ENCODE measurements around the gene ADAMTSL3.

Gene ADAMTSL3

GRCh38 chr15:83653639-83654378 is at the start of gene ADAMTSL3:
ADAMTSL3 (plus strand) TSS chr15:83654123; CDS start chr15:83655762, 1,639 bp downstream.
- no peak for DNase-seq

DNA sequence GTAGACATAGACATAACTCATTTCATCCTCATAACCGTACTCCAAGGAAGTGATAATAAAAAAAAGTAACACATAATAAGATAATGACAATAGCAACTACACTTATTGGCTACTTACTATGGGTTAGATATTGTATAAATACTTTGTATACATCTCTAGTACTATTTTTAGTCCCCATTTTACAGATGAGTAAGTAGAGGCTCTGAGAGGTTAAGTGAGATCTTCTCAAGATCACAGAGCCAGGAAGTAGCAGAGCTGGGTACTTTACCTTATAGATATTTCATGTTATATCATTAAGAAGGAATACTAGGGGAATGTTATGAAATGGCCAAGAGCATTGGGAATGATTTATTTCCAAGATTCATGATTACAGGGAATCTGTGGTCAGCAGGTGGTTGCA is 49.4 kb upstream of the ADAMTSL3 start:
- no peak for DNase-seq

- DNase-seq: no peak
Measured at GRCh38 chr15:83605111-83605945, 48.6 kb upstream of the ADAMTSL3 start.

DNA sequence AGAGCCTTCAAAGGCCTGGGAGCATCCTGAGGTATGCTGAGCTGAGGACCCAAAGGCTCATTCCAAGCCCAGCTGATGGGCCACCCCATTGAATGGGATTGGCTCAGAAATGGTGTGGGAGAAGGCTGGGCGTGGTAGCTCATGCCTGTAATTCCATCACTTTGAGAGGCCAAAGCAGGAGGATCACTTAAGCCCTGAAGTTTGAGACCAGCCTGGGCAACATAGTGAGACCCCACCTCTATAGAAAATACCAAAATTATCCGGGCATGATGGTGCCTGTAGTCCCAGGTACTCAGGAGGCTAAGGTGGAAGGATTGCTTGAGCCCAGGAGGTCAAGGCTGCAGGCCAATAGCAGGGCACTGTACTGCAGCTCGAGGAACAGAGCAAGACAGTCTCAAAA is 43.8 kb upstream of the ADAMTSL3 start:
- DNase-seq: no peak

DNA sequence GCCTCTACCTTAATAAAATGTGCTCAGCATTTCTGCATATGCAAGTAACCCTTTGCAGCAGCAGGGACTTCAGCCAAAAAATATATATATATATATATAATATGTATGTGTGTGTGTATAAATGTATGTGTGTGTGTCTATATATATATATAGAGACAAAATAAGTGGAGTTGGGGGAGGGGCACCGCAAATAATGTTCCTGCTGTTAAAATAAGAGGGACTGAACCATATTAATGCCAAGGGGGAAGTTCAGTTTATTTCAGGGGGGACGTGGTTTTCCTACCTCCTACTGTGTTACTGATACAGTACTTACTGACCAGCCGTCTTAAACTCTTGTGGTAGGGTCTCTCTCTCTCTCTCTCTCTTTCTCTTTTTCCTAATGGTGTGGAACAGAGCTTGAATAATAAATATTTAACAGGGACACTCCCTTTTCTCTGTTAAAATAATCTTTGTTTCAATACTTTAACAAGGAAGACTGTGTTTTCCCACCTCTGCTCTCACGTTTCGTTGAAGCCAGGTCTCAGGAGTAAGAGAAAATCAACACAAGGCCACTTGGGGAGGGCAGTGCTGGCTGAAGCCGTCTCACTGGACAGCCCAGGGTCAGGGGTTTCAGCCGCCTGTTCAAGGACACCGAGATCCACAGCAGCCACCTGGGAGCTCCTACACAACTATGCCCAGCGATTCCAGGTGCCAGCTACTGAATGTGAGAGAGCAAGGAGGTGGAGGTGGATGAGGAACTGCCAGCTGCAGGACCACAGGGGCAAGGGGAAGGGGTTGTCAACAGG is 42.8 kb upstream of the ADAMTSL3 start:
- no peak for DNase-seq

DNA sequence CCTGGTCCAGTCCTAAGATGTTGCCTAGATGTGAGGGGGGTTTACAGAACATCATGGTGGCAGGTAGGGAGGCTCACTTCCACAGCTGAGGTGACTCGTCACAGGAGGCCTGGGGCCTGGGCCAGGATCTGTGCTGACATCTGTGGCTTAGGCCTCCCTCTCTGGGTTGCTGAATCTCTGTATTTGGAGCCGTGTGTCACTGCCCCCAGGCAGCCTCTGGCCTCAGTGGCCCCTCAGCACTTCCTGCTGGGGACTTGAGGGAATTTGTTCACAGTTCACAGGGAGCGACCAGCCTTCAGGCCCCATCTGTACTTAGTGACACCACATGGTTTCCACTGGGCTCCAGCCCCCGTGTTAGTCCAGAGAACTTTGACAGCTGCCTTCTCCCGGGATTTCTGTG is 41.7 kb upstream of the ADAMTSL3 start:
- DNase-seq: no peak

GRCh38 chr15:83612898-83613635 is 40.9 kb upstream of the ADAMTSL3 start:
- no peak for DNase-seq

DNA sequence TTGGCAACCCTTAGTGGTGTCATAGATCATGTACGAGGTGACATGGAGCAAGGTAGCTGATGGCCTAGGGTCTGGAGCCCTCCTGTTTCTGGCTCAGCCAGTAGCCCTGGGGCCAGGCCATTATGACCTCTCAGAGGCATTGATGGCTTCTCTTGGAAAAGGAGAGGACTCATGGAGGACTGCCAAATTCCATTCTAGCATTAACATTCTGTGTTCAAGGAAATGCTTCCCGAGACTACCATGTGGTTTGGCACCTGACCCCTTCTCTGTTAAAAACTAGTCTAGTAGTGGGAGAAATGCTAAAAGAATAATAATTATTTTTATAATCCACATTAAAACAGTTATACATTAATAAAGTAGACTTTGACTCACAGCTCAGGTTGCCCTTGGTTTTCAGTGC is 40.2 kb upstream of the ADAMTSL3 start:
- no peak for DNase-seq

- no peak for DNase-seq
Measured at GRCh38 chr15:83616840-83617239, 37.1 kb upstream of the ADAMTSL3 start.

DNA sequence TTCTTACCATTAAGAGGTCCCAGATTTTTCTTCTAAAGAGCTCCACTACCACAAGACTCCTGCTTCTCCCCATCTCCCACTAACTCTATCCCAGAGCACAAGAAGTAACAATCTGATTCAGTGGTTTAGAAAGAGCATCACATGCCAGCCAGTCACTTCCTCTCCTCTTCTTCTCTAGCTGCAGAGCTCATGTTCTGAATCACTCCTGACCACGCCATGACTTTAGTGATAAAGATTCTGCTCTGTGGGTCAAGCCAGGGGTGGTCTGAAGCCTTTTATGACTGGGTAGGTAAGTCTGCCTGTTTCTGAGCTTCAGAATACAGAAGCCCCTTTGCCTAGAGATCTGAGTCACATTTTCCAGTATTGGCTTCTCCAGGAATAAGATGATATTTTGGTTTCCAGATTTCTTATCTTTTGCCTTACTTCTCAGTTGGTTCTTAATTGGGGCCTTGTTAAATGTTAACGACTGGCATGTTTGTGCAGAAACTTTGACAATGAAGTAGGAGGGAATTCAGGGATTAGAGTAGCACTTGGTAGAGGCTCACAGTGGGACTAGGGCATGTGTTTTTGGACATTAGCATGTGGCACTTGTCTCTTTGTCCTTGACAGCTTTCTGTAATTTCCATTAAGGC is 27.6 kb upstream of the ADAMTSL3 start:
- DNase-seq: no peak

- no peak for DNase-seq
Measured at GRCh38 chr15:83631534-83631933, 22.4 kb upstream of the ADAMTSL3 start.

- DNase-seq: no peak
Measured at GRCh38 chr15:83643201-83643600, 10.7 kb upstream of the ADAMTSL3 start.

DNA sequence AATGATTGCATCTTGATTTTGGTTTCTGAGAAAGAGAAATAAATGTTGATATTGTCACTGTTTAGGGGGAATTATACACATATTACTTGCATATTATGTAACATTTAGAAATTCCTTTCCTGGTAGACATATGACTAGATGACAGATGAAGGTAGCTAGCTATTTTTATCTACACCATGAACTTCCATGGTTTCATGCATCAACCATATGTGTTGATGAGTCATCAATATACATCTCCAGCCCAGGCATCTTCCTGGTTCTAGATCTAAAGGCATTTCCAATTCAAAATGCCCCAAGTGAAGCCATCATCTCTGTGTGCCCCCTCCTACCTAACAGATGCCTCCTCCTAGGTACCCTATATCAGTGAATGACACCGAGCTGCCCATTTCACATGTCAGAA is 9.5 kb upstream of the ADAMTSL3 start:
- no peak for DNase-seq

DNA sequence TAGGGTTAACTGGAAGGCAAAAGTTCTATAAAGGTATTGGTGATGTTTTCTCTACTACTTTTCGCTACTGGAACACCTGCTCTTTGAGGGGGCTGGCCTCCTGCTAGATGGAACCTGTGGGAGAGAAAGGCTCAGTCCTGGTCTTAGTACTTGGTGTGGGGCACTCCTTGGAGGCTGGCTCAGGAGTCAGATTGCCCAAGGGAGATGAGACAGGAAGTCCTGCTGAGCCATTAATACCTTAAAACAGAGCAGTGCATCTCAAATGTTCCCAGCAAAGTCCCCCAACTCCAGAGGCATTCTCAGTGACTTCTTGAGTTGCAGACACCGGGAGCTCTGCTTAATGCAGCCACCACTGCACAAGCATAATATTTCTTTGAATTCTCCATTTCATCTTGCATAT is 3.1 kb upstream of the ADAMTSL3 start:
- no peak for DNase-seq

DNA sequence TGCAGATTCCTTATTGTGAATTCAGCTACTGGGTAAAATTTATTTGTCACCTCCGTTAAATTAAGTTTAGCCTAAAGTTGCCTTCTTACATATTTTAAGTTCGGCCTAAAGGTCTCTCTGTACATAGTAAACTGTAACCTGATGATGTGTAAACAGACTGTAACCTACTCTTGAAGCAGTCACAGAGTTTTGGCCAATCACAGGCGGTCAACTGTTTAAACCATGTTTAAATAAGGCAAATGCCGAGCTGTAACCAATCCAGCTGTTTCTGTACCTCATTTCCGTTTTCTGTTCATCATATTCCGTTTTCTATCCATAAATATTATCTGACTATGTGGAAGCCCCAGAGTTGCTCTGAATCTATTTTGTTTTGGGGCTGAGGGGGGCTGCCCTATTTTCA is 2.4 kb upstream of the ADAMTSL3 start:
- no peak for DNase-seq

DNA sequence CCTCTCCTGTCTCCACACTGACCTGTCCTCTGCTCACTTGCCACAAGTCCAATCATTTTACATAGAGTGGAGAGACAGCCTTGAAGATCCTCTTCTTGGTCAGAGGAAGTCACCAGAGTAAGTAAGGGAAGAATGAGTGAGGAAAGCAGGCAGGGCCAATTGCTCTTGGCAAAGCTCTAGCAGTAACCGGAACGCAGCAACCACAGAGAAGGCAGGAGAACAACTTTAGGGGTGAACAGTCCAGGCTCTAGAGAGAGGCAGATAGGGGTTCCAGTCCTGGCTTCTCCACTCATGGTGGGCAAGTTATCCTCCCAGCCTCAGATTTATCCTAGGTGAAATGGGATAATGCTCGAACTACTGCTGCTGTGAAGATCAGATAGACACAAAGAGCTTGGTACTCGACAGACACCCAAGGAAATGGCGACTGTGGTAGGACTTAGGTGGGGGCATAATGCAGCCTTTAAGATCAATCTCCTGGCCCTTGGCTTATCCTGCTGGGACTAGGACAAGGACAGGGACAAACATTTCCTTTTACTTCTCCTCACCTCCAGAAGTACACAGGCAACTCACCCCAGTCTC is 1.2 kb upstream of the ADAMTSL3 start:
- DNase-seq: no peak

- DNase-seq: no peak
Measured at GRCh38 chr15:83653288-83653638, 660 bp upstream of the ADAMTSL3 start.

DNA sequence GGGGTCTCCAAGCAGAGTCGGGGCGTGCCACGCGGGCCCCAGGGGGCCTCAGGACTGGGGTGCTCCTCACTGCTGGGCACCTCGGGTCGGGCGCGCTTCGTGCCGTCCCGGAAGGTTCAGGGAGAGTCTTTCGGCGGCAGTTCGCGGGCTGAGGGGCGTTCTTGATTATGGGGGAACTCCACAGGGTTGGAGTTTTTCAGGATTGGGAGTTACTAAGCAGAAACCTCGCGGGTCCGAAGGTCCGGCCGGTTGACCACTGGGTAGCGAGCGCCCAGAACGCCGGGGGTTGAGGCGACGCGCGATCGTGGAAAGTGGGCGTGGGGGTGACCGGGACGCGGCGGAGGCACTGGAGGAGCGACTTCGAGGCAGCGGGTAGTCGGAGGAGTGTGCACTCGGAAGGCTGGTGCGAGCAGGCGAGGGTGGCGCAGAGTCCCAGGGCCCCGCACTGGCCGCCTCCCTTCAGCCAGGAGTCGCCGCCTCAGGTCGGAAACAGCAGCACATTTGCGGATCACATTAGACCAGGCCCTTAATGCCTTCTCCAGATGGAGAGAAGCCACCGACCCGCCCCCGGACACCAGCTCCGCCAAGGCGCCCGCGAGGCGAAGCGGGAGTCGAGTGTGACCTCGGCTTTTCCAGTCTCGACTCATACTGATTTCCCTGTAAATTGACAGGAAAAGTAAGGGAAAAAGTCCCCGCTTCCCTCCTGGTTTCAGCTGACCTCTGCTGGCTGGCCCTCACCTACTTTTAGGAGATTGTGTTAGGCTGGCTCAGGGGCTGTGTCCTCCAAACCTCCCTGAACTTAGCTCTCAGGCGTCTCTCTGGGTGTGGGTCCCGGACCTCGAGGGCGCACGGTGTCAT is 685 bp downstream of the ADAMTSL3 start:
- no peak for DNase-seq

DNA sequence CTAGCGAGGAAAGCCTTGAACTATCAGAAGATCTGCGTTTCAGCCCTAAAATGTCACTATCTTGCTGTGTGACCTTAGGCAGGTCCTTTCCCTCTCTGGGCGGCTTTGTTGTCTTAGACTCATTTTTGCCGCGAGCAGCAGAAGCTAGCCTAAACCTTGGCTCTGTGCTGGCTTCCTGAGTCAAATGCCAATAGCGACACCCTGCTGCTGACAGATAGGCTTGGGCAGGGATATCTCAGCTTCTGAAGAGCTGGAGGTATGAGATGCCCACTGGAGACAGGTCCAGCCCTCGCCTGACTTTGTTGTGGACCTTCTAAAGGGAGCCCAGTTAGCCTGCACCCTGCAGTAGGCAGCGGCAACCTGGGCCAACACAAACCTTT is 1.3 kb downstream of the ADAMTSL3 start:
- DNase-seq: no peak

- DNase-seq: no peak
Measured at GRCh38 chr15:83656192-83656591, 2.3 kb downstream of the ADAMTSL3 start.

- DNase-seq: no peak
Measured at GRCh38 chr15:83656943-83657528, 3.1 kb downstream of the ADAMTSL3 start.
